Effector CD4-positive, alpha-beta T cell (primary cell): ENCODE results near the gene A3GALT2.

Experiments used
- DNase-seq: peaks from one replicate; pipeline ENCODE4 v3.0.0-alpha.2; 2020

The A3GALT2 gene

DNA sequence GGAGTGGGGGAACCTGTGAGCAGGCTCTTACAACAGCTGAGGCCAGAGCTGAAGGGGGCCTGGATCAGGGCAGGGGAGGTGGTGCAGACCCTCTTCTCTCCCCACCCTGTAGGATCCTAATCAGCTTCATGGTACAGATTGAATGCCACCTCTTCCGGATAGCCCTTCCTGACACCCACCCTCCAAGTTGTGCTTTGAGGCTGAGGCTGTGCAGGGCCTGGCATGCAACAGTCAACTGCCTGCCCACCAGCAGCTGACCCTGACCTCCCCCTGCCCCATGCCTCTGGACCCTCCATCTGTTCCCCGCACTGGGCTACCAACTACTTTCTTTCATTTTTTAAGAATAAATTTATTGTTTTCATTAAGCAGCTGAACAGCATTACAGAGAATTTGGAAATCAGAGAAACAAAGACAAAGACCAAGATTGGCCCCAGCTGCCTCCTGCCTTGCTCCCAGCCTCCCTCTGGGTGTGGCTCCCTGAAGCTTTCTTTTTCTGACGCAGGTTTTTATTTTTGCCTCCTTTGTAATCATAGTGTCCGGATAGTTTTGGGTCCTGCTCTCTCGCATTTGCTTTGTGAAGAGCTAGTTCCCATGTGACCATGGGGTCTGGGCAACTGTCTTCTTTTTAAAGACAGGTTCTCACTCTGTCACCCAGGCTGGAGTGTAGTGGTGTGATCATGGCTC, 51.8 kb downstream of the A3GALT2 start:
- no peak for DNase-seq

DNA sequence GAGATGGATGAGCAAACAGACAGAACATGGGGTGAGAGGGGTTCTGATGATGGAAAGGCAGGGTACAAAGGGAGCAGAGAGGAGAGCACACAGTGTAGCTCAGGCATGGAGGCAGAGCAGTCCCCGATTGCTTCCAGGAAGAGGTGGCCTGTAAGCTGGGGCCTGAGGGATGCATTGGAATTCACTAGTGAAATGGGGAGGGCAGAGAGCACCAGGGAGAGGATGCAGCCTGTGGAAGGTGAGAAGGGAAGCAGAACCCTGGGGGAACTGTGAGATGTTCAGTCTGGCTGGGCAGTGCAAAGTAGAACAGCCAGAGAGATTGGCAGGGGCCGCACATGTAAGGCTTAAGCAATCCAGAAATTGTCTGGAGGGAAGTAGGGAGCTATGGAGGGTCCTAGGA, 52.4 kb downstream of the A3GALT2 start:
- no peak for DNase-seq

DNA sequence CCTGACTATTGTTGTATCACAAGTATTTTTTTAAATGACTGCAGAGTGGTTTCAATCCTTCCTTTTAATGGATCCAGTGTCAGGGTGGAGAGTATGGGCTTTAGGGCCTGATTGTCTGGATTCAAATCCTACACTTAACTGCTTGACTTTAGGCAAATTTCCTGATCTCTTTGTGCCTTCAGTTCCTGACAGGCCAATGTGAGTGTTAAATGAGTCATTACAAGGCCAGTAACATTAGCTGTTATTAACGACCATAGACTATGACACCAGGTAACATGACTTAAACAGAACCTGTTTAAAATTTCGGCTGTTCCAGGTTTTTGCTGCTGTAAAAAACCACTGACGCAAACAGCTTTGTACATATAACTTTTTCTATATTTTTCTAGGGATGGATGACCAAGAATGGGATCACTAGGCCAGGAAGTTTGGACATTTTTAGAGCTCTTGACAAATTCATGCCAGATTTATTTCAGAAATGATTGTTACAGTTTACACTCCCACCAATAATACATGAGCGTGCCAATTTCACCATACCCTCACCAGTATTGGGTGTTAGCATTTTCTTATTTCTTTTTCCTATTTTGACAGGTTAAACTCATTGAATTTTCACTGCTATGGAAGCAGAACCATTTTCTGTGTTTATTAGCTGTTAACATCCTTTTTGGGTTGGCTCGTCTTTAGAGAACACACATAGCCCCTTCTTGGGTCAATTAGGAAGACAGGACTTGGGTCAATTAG, 53.3 kb downstream of the A3GALT2 start:
- no peak for DNase-seq

DNA sequence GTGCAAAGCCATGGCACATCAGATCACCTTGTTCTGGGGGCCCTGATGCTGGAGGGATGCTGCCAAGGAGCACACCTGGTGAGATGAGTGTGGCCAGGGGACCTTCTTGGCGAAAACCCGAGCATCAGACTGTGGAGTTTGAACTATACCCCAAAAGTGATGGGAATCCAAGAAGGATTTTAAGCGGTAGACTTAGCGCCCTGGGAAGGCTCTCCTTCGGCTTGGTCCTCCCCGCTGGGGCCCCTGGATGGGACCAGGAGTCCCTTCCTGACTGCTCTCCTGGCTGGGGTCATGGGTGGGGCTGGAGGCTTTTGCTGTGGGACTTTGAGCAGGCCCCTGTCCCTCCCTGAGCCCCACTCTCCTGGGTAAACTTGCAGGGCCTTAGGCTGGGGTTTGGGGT, 54.1 kb downstream of the A3GALT2 start:
- DNase-seq: no peak

DNA sequence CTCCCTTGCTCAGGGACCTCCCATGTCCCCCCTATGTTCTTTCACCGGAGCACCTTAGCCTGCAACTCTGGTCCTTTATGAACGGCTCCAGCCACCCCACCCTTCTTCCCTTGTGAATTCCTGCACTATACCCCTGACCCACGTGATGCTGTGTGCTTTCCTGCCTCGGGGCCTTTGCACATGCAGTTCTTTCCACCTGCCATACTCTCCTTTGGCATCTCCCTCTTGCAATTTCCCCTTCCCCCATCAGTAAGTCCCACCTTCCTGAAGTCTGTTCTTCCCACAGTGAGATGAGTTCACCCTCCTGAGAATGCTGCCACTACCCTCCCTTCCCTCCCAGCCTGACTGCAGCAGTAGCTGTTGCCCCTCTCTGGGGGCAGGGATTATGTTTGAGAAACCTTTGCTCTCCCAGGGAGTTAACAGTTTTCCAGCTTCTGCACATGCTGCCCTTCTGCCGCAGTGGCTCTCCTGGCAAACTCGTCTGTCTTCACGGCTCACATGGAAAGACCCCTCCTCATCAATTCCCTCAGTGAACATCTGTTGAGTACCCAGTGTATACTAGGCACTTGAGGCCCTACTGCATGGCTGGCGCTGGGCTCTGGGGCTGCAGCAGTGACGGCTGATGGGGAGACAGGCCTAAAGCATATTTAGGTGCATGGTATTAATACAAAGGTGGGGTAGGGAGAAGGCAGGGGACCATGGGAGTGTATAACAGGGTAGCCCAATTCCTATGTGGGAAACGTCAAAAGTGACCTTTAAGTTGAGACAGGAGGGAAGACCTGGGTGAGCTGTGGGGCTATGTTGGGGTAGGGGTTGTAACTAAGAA, 54.9 kb downstream of the A3GALT2 start:
- DNase-seq: no peak

DNA sequence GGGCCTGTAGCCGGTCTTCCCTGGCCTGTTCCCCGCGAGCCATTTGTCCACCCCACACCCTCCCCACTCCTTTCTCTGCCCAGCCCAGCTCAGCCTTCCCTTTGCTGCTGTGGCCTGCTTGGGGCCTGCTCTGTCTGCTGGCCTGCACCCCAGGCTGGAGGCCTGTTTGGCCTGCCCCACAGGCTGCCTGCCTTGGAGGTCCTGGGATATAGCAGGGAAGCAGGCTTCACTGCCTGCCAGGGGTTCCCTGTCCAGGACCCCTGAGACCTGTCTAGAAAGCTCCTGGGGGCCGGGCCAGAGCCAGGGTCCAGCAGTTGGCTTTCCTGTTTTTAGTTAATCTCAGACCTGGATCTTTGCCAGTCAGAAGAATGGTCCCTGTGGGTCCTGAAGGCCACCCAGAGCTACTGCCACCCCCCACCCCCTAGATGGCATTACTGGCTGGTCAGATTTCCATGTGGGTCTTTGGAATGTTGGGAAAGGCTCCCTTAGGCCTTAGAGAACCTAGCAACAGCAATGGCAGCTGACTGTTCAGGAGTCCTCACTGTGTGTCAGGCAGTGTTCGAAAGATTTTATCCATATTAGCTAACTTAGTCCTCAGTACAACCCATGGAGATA, 56.9 kb downstream of the A3GALT2 start:
- no peak for DNase-seq

DNA sequence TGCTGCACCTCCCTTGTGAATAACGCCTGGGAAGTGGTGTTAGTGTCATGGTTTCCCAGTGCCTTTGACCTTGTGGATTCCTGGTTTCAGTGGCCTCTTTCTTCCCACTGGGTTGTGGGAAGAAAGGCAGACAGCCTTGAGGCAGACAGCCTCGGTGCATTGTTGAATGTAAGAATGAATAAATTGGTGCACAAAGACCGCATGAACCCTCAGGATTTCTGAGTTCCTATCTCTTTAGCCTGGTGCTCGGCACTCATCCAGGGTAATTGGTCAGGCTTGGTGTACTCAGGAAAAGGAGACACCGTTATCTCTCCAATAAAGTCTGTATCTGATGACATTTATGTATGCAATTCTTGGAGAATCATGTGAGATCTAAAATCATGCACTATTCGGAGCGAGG, 59.6 kb downstream of the A3GALT2 start:
- no peak for DNase-seq

DNA sequence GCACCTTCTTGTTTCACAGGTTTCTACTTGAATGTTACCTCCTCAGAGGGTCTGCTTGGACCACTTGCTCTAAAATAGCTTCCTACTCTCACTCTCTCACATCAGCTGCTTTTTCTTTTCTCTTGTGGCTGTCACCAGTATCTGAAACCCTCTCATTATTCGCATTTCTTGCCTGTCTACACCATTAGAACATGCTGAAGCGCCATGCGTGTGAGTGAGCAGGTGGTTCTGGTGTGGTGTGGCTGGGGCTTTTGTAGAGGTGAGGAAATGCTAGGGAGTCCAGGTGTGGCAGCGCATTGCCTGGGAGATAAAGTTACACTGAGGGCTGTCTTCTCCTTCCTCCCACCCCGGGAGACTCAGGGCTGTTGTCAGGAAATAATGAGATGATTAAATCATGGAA, 60.5 kb downstream of the A3GALT2 start:
- no peak for DNase-seq

DNA sequence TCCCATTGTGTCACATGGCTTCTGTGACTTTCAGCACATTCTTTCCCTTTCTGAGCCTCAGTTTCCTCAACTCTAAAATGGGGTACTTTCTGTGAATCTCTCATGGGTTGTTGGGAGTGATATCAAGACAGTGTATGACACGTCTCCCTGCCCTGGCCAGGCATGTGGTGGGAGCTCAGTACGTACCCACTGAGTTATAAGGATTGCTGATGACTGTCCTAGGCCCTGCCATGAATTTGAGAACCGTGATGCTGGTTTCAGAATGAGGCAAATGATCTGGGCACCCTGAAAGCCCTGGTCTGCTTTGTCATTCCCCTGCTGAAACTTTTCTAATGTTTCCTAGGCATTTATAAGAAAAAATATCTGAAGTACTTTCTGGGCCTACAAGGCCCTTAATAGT, 61.0 kb downstream of the A3GALT2 start:
- DNase-seq: no peak

DNA sequence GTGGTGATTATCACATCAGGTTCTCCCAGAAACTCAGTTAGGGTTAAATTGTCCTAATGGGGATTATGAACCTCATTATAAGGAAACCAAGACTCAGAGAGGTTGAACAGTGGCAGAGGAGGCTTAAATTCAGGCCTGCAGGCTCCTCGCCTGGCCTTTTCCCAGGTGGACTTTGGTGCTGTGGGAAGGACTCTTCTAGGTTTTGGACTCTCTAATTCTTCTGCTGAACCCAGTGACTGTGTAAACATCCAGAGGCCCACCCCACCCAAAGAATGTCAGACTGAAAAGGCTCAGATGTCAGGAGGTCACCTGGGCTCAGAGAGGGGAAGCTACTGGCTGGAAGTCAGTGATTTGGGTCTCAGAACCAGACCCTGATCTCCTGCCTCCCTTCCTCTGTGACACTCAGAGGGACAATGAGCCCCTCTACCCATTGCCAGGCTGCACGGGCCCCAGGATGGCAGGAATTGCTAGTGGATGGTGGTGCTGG, 62.1 kb downstream of the A3GALT2 start:
- no peak for DNase-seq

DNA sequence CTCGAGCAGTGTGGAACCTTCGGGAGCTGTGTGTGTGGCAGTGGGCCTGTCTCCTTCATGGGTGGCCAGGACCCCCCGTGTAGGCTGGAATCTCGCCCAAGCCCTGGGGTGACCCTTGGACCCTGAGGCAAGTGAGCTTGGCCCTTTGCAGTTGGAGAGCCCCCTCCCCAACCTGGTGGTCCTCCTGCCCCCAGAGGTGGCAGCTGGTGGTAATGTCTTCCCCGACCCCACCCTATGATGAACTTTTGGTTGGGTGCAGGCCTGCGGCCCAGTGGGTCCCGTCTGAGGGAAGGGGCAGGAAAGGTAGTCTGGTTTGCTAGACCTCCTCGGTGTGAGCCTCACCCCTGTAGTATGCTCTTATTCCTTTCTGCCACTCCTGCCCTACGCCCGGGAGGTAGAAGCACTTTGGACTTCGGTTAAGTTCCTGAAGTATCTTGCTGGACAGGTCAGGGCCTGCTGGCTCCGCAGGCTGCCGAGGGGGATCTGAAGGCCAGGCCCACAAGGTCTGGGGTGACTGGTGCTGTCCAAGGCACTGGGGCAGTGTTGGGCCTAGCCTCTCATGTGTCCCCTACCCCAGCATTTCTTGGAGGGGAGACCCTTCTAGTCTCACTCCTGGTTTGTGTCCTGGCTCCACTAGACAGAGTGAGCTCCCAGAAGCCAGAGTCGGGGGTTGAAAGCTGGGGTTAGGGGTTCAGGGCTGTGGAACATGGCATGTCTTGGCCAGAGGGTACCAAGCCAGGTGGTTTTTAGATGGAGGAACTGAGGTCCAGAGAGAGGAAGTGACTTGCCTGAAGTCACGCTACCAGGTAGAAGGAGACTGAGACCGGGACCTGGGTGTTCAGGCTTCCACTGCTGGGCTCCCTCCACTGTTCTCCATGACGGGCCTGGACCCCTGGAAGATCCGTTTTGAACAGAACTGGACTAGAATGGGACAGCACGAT, 62.9 kb downstream of the A3GALT2 start:
- DNase-seq: no peak

DNA sequence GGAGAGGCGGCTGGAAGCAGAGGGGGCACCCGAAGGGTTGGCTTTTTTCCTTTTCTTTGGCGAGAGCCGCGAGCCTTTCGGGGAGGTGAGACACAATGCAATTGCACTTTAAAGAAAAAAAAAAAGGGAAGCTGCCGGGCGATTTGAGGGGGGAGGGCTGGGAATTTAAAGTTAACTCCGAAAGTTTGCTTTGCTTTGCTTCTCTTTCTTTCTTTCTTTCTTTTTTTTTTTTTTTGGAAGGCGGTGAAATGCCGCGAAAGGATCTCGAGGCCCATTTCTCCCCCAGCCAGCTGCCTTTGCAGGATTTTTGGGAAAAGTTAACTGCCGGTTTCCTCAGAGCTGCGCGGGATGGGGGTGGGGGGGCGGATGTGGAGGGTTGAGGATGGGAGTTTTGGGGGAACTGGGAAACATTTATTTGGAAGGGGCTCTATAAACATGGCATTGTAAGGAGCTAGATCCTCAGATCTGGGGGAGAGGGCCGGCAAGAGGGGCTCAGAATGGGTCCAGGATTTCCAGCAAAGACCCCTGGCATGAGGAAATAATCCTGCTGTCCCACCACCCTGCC, 63.6 kb downstream of the A3GALT2 start:
- no peak for DNase-seq
